T-helper 17 cell (primary cell): ENCODE measurements around the gene RHBDL3. TPM values are rescaled to one million over a fixed set of nuclear protein-coding genes. Genes with fewer than 3 reads are reported as not detected.
A peak's percentile ranks its signal among the peaks of the same experiment; 100 is the strongest.
"Not testable (repeated sequence)": the region's sequence is repeated elsewhere in the genome, so short reads cannot be mapped to it uniquely, and the experiment has no call there.

Source experiments
- ATAC-seq: fragments of 150-1000 bp; cut with Tn5 transposase; 2 replicates; pipeline ENCODE4 v1.10.0; 2021; ENCODE audit warnings: mild to moderate bottlenecking, moderate library complexity
- DNase-seq, 3 donors: peaks; one replicate each; pipeline versions ENCODE4 v3.0.0 to v3.0.0-alpha.2; 2020 to 2021
- H3K9me3 ChIP-seq: one replicate; pipeline ENCODE4 v1.7.0; 2013; ENCODE audit warnings: low read length, mild to moderate bottlenecking; ENCODE audit not compliant: control insufficient read depth, poor library complexity, severe bottlenecking
- H3K27ac Mint-ChIP-seq: one replicate; pipeline ENCODE4 v1.8.0; 2022; ENCODE audit warnings: mild to moderate bottlenecking, moderate library complexity, mixed read lengths
- H3K27me3 Mint-ChIP-seq: one replicate; pipeline ENCODE4 v1.8.0; 2022; ENCODE audit warnings: mixed read lengths
- H3K36me3 Mint-ChIP-seq: one replicate; pipeline ENCODE4 v1.8.0; 2022; ENCODE audit warnings: low read depth, mixed read lengths
- H3K4me1 Mint-ChIP-seq: one replicate; pipeline ENCODE4 v1.8.0; 2022; ENCODE audit warnings: mild to moderate bottlenecking, mixed read lengths
- H3K4me3 Mint-ChIP-seq: one replicate; pipeline ENCODE4 v1.8.0; 2022; ENCODE audit warnings: mild to moderate bottlenecking, moderate library complexity, mixed read lengths
- total RNA-seq, 4 donors: library from RNA in 2 of 4; stranded (reverse) in 2 of 4; gene quantifications; one replicate each; pipeline ENCODE4 v1.2.3 and lab custom pipeline; 2022 to 2026

The RHBDL3 gene
- total RNA-seq, 2 donors from 2014 or later, result 0.10 to 0.15 TPM

DNA sequence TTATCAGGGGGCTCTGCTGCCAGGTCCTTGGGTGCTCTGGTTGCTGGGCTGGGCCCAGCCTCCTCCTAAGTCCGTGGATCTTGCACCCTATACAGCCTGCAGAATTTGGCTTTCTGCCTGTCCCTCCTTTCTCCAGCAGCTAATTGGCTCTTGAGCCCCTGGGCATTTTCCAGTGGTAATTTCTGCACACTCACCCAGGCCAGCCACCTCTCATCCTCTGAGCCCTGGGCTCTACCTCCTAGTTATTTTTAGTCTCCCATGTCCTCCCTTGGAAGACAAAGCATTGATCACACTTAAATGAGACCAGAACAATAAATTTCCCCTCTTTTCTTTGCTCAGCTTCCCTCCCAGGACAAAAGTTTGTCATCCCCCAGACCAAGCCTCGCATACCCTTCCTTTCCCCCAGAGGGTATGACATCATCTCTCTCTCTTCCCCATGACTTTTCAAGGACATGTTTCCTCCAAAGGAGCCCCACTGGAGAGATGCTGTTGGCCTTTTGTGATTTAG, 38.2 kb downstream of the RHBDL3 start:
- no peaks in the 10 kb centered on the region for H3K9me3 ChIP-seq
- no peaks in the 10 kb centered on the region for H3K36me3 Mint-ChIP-seq
- no peak overlapping the region for H3K4me3 Mint-ChIP-seq
- H3K27ac Mint-ChIP-seq, result no peak overlapping the region
- ATAC-seq, result no peak
- no peak for DNase-seq
- no peaks in the 10 kb centered on the region for H3K4me1 Mint-ChIP-seq
- peaks cover 5% of the 10 kb centered on the region for H3K27me3 Mint-ChIP-seq

- no peaks in the 10 kb centered on the region for H3K4me1 Mint-ChIP-seq
Observed at GRCh38 chr17:32305049-32305448, 39.4 kb downstream of the RHBDL3 start.

GRCh38 chr17:32307658-32308057, 42.0 kb downstream of the RHBDL3 start:
- no peak for DNase-seq
- ATAC-seq, result no peak
- H3K27ac Mint-ChIP-seq, result no peak overlapping the region
- no peak overlapping the region for H3K4me3 Mint-ChIP-seq
- H3K4me1 Mint-ChIP-seq, result no peaks in the 10 kb centered on the region
- H3K36me3 Mint-ChIP-seq, result no peaks in the 10 kb centered on the region
- peaks cover 5% of the 10 kb centered on the region for H3K27me3 Mint-ChIP-seq
- H3K9me3 ChIP-seq, result no peaks in the 10 kb centered on the region

More at GRCh38 chr17:32305049-32305448, 39.4 kb downstream of the RHBDL3 start:
- H3K27ac Mint-ChIP-seq, result no peak overlapping the region
- H3K9me3 ChIP-seq, result no peaks in the 10 kb centered on the region
- peaks cover 5% of the 10 kb centered on the region for H3K27me3 Mint-ChIP-seq
- no peak overlapping the region for H3K4me3 Mint-ChIP-seq
- H3K36me3 Mint-ChIP-seq, result no peaks in the 10 kb centered on the region
- DNase-seq (no peak), ATAC-seq (no peak)

DNA sequence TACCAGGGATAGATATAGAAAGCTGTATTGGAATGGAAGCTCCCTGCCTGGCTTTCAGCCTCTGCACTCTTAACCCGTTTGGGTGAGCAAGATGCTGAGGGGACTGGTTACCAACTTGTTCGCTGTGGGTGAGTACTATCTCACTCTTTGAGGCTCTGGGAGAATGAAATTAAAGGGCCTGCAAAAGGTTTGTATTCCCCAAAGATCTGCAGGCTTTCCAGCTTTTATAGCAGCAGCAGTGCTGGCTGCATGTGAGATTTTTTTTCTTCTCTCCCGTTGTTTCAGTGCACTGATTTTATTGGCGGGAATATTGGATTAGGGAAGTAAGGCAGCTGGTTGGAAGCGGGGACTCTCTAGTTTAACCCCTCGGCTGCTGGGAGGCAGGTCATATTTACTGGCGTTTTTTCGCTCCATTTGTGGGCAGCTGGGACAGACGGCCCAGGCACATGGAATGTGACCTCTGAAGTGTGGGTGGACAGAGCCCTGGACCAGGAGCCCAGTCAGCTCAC, 45.5 kb downstream of the RHBDL3 start:
- DNase-seq, result no peak
- H3K9me3 ChIP-seq, result no peaks in the 10 kb centered on the region
- H3K27ac Mint-ChIP-seq, result no peak overlapping the region
- H3K36me3 Mint-ChIP-seq, result no peaks in the 10 kb centered on the region
- no peaks in the 10 kb centered on the region for H3K4me1 Mint-ChIP-seq
- peaks cover 6% of the 10 kb centered on the region for H3K27me3 Mint-ChIP-seq
- ATAC-seq, result no peak
- no peak overlapping the region for H3K4me3 Mint-ChIP-seq

DNA sequence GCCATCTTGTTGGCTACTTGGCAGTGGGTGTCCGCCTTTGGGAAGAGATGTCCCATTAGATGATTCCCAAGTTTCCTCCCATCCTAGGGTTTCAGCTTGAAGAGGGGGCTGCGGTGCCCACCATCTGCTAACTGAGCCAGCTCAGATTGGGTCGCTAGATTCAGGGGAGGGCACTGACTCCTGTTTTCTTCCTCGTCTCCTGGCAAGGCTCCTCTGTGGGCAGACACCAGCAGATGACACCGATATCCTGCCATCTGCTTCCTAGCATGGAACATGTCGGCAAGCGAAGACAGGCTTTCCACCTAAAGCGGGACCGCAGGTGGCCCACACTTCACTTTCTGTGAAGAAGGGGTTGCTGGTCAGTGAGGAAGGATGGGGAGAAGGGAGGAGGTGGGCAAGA, 49.0 kb downstream of the RHBDL3 start:
- peaks cover 3% of the 10 kb centered on the region for H3K4me1 Mint-ChIP-seq
- no peak for ATAC-seq
- DNase-seq, result no peak
- no peaks in the 10 kb centered on the region for H3K9me3 ChIP-seq
- peaks cover 18% of the 10 kb centered on the region for H3K27me3 Mint-ChIP-seq
- no peak overlapping the region for H3K4me3 Mint-ChIP-seq
- no peak overlapping the region for H3K27ac Mint-ChIP-seq
- no peaks in the 10 kb centered on the region for H3K36me3 Mint-ChIP-seq

DNA sequence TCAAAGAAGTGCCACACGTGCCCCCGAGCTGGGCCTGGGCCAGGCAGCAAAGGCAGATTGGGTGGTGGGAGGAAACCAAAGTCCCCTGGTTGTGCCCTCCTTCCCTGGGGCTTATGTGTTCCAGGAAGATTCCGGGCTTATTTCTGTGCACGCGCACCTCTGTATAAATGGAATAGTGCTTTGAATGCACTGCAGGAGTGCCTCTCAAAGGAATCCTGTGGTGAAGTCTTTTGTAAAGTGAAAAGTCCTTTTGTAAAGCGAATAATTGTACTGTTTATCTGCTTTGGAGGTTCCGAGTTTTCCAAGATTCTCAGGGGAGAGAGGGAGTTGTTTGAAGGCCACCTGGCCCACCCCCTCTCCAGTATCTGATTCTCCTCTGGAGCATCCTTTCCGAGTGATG, 49.5 kb downstream of the RHBDL3 start:
- ATAC-seq (no peak), DNase-seq (no peak)
- H3K27me3 Mint-ChIP-seq, result peaks cover 18% of the 10 kb centered on the region
- H3K9me3 ChIP-seq, result no peaks in the 10 kb centered on the region
- peaks cover 3% of the 10 kb centered on the region for H3K4me1 Mint-ChIP-seq
- H3K4me3 Mint-ChIP-seq, result no peak overlapping the region
- H3K36me3 Mint-ChIP-seq, result no peaks in the 10 kb centered on the region
- no peak overlapping the region for H3K27ac Mint-ChIP-seq

GRCh38 chr17:32316653-32317052, 51.0 kb downstream of the RHBDL3 start:
- not testable (repeated sequence) for H3K36me3 Mint-ChIP-seq, H3K4me3 Mint-ChIP-seq, ATAC-seq, H3K9me3 ChIP-seq, H3K4me1 Mint-ChIP-seq, DNase-seq, H3K27ac Mint-ChIP-seq
- H3K27me3 Mint-ChIP-seq, result peaks cover 18% of the 10 kb centered on the region

GRCh38 chr17:32317353-32317752, 51.7 kb downstream of the RHBDL3 start:
- Mint-ChIP-seq H3K36me3 (no peaks in the 10 kb centered on the region), H3K27ac (no peak overlapping the region), H3K4me3 (no peak overlapping the region), H3K27me3 (peaks cover 18% of the 10 kb centered on the region), H3K4me1 (peaks cover 3% of the 10 kb centered on the region)
- DNase-seq, result no peak
- no peak for ATAC-seq
- H3K9me3 ChIP-seq, result no peaks in the 10 kb centered on the region

GRCh38 chr17:32318071-32318470, 52.4 kb downstream of the RHBDL3 start:
- DNase-seq (no peak), ATAC-seq (no peak)
- Mint-ChIP-seq H3K27me3 (peaks cover 18% of the 10 kb centered on the region), H3K4me3 (peak overlapping the region; percentile 28), H3K4me1 (peaks cover 4% of the 10 kb centered on the region), H3K27ac (no peak overlapping the region), H3K36me3 (no peaks in the 10 kb centered on the region)
- no peaks in the 10 kb centered on the region for H3K9me3 ChIP-seq

DNA sequence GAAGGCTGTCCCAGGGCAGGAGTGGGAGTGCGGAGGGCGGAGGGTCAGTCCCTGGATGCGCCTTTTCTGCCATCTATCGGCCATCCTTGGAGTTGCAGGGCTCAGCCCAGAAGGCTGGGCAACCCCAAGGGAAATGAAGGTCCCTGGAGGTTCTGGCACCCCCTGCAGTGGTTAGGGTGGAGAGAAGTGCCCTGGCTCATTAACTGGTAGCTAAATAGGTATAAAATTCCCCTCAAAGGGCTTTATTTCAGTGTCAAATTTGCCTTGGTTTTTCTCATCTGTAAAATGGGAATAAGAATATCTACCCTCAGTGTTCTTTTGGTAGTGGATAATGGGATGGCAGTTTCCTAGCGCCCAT, 53.9 kb downstream of the RHBDL3 start:
- no peaks in the 10 kb centered on the region for H3K36me3 Mint-ChIP-seq
- H3K4me3 Mint-ChIP-seq, result peak overlapping the region; percentile 71
- peaks cover 11% of the 10 kb centered on the region for H3K4me1 Mint-ChIP-seq
- no peaks in the 10 kb centered on the region for H3K9me3 ChIP-seq
- H3K27me3 Mint-ChIP-seq, result peaks cover 18% of the 10 kb centered on the region
- peak; percentile 50 to 71 (median 57) for DNase-seq
- no peak overlapping the region for H3K27ac Mint-ChIP-seq
- peak; percentile 90 for ATAC-seq

- H3K27me3 Mint-ChIP-seq, result peaks cover 18% of the 10 kb centered on the region
- not testable (repeated sequence) for H3K36me3 Mint-ChIP-seq, H3K9me3 ChIP-seq, DNase-seq, ATAC-seq, H3K4me3 Mint-ChIP-seq, H3K27ac Mint-ChIP-seq
- H3K4me1 Mint-ChIP-seq, result peaks cover 11% of the 10 kb centered on the region
Observed at GRCh38 chr17:32320080-32320479, 54.4 kb downstream of the RHBDL3 start.

- no peaks in the 10 kb centered on the region for H3K9me3 ChIP-seq
- Mint-ChIP-seq H3K36me3 (no peaks in the 10 kb centered on the region), H3K4me1 (peaks cover 11% of the 10 kb centered on the region), H3K27me3 (peaks cover 14% of the 10 kb centered on the region), H3K4me3 (no peak overlapping the region), H3K27ac (no peak overlapping the region)
- DNase-seq (no peak), ATAC-seq (no peak)
Observed at GRCh38 chr17:32320847-32321246, 55.2 kb downstream of the RHBDL3 start.

- DNase-seq (no peak), ATAC-seq (no peak)
- Mint-ChIP-seq H3K4me3 (peak overlapping the region; percentile 68), H3K36me3 (no peaks in the 10 kb centered on the region), H3K27me3 (peaks cover 1% of the 10 kb centered on the region), H3K27ac (peak overlapping the region; percentile 79), H3K4me1 (peaks cover 11% of the 10 kb centered on the region)
- H3K9me3 ChIP-seq, result no peaks in the 10 kb centered on the region
Observed at GRCh38 chr17:32323046-32323445, 57.4 kb downstream of the RHBDL3 start.

DNA sequence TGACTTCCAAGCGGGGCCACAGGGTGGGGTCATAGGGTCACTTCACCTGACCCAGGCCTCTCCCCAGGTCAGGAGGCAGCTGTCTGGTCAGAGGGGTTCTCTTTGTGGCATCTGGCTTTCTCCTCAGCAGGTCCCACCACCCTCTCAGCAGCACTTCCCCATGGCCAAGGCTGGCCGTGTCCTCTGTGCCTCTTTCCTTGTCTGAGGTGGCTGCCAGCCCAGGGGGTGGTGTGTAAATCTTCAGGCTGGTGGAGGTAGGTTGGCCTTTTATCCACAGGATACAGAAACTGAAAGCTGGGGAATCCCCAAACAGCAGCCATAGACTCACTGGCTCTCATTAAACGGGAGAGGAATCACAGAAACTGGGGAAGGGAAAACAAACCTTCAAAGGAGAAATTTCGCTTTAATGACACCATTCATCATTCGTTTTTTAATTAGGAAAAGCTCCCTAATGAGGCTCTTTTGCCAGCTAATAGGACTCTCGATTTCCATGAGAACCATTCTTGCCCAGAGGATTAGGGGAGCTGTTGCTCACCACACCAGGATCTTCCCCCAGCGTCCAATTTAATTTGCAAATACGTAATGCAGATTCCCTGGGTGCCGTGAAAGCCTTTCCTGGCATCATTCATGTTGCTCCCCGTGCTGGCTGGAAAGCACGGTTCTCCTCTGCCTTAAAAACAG, 58.3 kb downstream of the RHBDL3 start:
- peak overlapping the region; percentile 79 for H3K27ac Mint-ChIP-seq
- no peaks in the 10 kb centered on the region for H3K27me3 Mint-ChIP-seq
- ATAC-seq (peak; percentile 82), DNase-seq (peak in 1 of 3 donors; percentile 34)
- no peaks in the 10 kb centered on the region for H3K9me3 ChIP-seq
- H3K36me3 Mint-ChIP-seq, result no peaks in the 10 kb centered on the region
- peak overlapping the region; percentile 68 for H3K4me3 Mint-ChIP-seq
- peaks cover 11% of the 10 kb centered on the region for H3K4me1 Mint-ChIP-seq
